H1 (cell line): ENCODE measurements around the gene GJA10. TPM values are rescaled to one million over a fixed set of nuclear protein-coding genes. Genes with fewer than 3 reads are reported as not detected.

Source experiments
- CTCF ChIA-PET: fragments of 300-600 bp; sonication (Branson Sonifier 250); formaldehyde crosslinking; loops from one replicate; lab custom pipeline; 2021; ENCODE audit not compliant: partially characterized antibody; lab: Charles Lee
- POLR2A ChIA-PET: fragments of 300-600 bp; sonication (Branson Sonifier 250); formaldehyde crosslinking; loops from one replicate; lab custom pipeline; 2021; ENCODE audit warnings: inconsistent platforms; ENCODE audit not compliant: partially characterized antibody; lab: Charles Lee
- DNase-seq, 2 experiments: peaks; one replicate each; pipeline versions ENCODE4 v3.0.0 to v3.0.0-alpha.2; 2010 to 2022; ENCODE audit warnings: low spot score in 2 of 2, low read depth in 1 of 2, mixed read lengths in 1 of 2
- FAIRE-seq: peaks from 2 replicates; lab custom pipeline; 2011; peaks lifted over from hg19 to GRCh38; lab: Jason Lieb, UNC
- H2AFZ ChIP-seq: 2 replicates; pipeline ENCODE4 v1.8.1; 2012; ENCODE audit warnings: low read length, inconsistent platforms
- H2AK5ac ChIP-seq: 2 replicates; pipeline ENCODE4 v1.6.1; 2013; ENCODE audit warnings: low read depth, low read length
- H2BK120ac ChIP-seq: replicated peaks from 2 replicates; pipeline ENCODE3; 2013; ENCODE audit warnings: low read depth, low read length, inconsistent platforms
- H2BK12ac ChIP-seq: 2 replicates; pipeline ENCODE4 v1.6.1; 2013; ENCODE audit warnings: low read depth, low read length
- H2BK15ac ChIP-seq: 2 replicates; pipeline ENCODE4 v1.6.1; 2013; ENCODE audit warnings: low read length
- H2BK20ac ChIP-seq: 2 replicates; pipeline ENCODE4 v1.6.1; 2013; ENCODE audit warnings: low read length
- H2BK5ac ChIP-seq: 2 replicates; pipeline ENCODE4 v1.6.1; 2013; ENCODE audit warnings: low read depth, low read length
- H3K14ac ChIP-seq: 2 replicates; pipeline ENCODE4 v1.6.1; 2013; ENCODE audit warnings: inconsistent platforms; ENCODE audit not compliant: insufficient read length
- H3K18ac ChIP-seq: 2 replicates; pipeline ENCODE4 v1.6.1; 2013; ENCODE audit warnings: low read length; ENCODE audit errors: extremely low read depth
- H3K23ac ChIP-seq: 2 replicates; pipeline ENCODE4 v1.6.1; 2013; ENCODE audit warnings: inconsistent platforms; ENCODE audit not compliant: insufficient read length
- H3K23me2 ChIP-seq: 2 replicates; pipeline ENCODE4 v1.6.1; 2013; ENCODE audit warnings: low read depth, low read length
- H3K27ac ChIP-seq: 2 replicates; pipeline ENCODE4 v1.6.1; 2011; ENCODE audit warnings: low read depth, low read length, inconsistent platforms
- H3K27me3 ChIP-seq, 4 experiments: replicated peaks in 1 of 4; 1 replicate in 1 of 4; 2 replicates in 3 of 4; pipeline versions ENCODE4 v1.6.1 to v1.8.1; 2011 to 2013; ENCODE audit warnings: low read length in 3 of 4, mild to moderate bottlenecking in 3 of 4, inconsistent platforms in 2 of 4, mixed read lengths in 2 of 4, moderate library complexity in 1 of 4; ENCODE audit not compliant: control insufficient read depth in 3 of 4, insufficient read depth in 3 of 4; ENCODE audit errors: extremely low read depth in 1 of 4
- H3K36me3 ChIP-seq, 4 experiments: 2 replicates each; pipeline versions ENCODE4 v1.6.1 to v1.8.1; 2011 to 2013; ENCODE audit warnings: mild to moderate bottlenecking in 4 of 4, low read length in 3 of 4, moderate library complexity in 2 of 4, control low read depth in 1 of 4, inconsistent platforms in 1 of 4; ENCODE audit not compliant: insufficient read depth in 4 of 4, control insufficient read depth in 2 of 4
- H3K4ac ChIP-seq: replicated peaks from 2 replicates; pipeline ENCODE3; 2013; ENCODE audit warnings: low read length, low read depth, mixed read lengths, inconsistent platforms; ENCODE audit not compliant: insufficient read length
- H3K4me1 ChIP-seq, 4 experiments: replicated peaks in 1 of 4; 1 replicate in 1 of 4; 2 replicates in 3 of 4; pipeline versions ENCODE4 v1.6.1 to v1.8.1; 2011 to 2013; ENCODE audit warnings: low read length in 3 of 4, inconsistent platforms in 2 of 4, mixed read lengths in 1 of 4; ENCODE audit not compliant: insufficient read depth in 4 of 4, control insufficient read depth in 3 of 4
- H3K4me2 ChIP-seq, 2 experiments: 2 replicates each; pipeline versions ENCODE4 v1.6.1 to v1.8.1; 2011 to 2013; ENCODE audit warnings: low read depth in 2 of 2, low read length in 2 of 2, control low read depth in 1 of 2, inconsistent platforms in 1 of 2, mild to moderate bottlenecking in 1 of 2; ENCODE audit not compliant: insufficient read depth in 1 of 2
- H3K4me3 ChIP-seq, 4 experiments: fragments of 200-600, 300-600 bp in 1 of 4; sonication (generic), shearing (Covaris generic), sonication (Bioruptor Twin) in 1 of 4; 2 replicates each; pipeline versions ENCODE4 v1.5.1 to v1.8.1; 2011 to 2016; ENCODE audit warnings: low read length in 4 of 4, low read depth in 3 of 4, control low read depth in 2 of 4, inconsistent platforms in 2 of 4, mild to moderate bottlenecking in 2 of 4, mixed read lengths in 1 of 4, moderate library complexity in 1 of 4; ENCODE audit not compliant: insufficient read depth in 2 of 4; ENCODE audit errors: extremely low read depth in 1 of 4
- H3K56ac ChIP-seq: replicated peaks from 2 replicates; pipeline ENCODE3; 2013; ENCODE audit warnings: low read depth, mild to moderate bottlenecking, mixed read lengths, low read length, inconsistent platforms; ENCODE audit not compliant: insufficient read length
- H3K79me1 ChIP-seq: 2 replicates; pipeline ENCODE4 v1.6.1; 2013; ENCODE audit warnings: low read depth, low read length, control low read depth
- H3K79me2 ChIP-seq, 2 experiments: 2 replicates each; pipeline versions ENCODE4 v1.6.1 to v1.8.1; 2012 to 2013; ENCODE audit warnings: low read length in 2 of 2, mild to moderate bottlenecking in 2 of 2, inconsistent platforms in 1 of 2; ENCODE audit not compliant: insufficient read depth in 2 of 2, control insufficient read depth in 1 of 2
- H3K9ac ChIP-seq, 4 experiments: replicated peaks in 1 of 4; 1 replicate in 1 of 4; 2 replicates in 3 of 4; pipeline versions ENCODE4 v1.6.1 to v1.8.1; 2011 to 2013; ENCODE audit warnings: low read depth in 3 of 4, low read length in 3 of 4, control low read depth in 2 of 4, mild to moderate bottlenecking in 2 of 4, moderate library complexity in 2 of 4, inconsistent platforms in 1 of 4; ENCODE audit errors: extremely low read depth in 1 of 4
- H3K9me3 ChIP-seq, 2 experiments: 2 replicates each; pipeline versions ENCODE4 v1.6.1 to v1.8.1; 2012 to 2013; ENCODE audit warnings: mild to moderate bottlenecking in 2 of 2, moderate library complexity in 2 of 2, control low read depth in 1 of 2, inconsistent platforms in 1 of 2, low read depth in 1 of 2, low read length in 1 of 2, mixed read lengths in 1 of 2; ENCODE audit not compliant: insufficient read depth in 2 of 2
- H4K20me1 ChIP-seq, 2 experiments: replicated peaks in 1 of 2; 2 replicates each; pipeline versions ENCODE3 to v1.8.1; 2011 to 2013; ENCODE audit warnings: inconsistent platforms in 2 of 2, low read length in 2 of 2, mild to moderate bottlenecking in 1 of 2; ENCODE audit not compliant: insufficient read depth in 2 of 2, control insufficient read depth in 1 of 2
- H4K5ac ChIP-seq: 2 replicates; pipeline ENCODE4 v1.6.1; 2013; ENCODE audit warnings: low read length, low read depth, mixed read lengths, inconsistent platforms; ENCODE audit not compliant: insufficient read length
- H4K8ac ChIP-seq: 2 replicates; pipeline ENCODE4 v1.8.0; 2013; ENCODE audit warnings: mild to moderate bottlenecking, moderate library complexity, low read length, inconsistent platforms; ENCODE audit not compliant: insufficient read depth; ENCODE audit errors: extremely low read depth
- H4K91ac ChIP-seq: replicated peaks from 2 replicates; pipeline ENCODE3; 2013; ENCODE audit warnings: low read length, mixed read lengths, inconsistent platforms; ENCODE audit not compliant: insufficient read length
- EP300 ChIP-seq, 2 experiments: IDR thresholded peaks; 1 replicate in 1 of 2; 2 replicates in 1 of 2; pipeline ENCODE4 v1.6.1; 2011 to 2012; ENCODE audit warnings: low read depth in 2 of 2, low read length in 2 of 2, mild to moderate bottlenecking in 2 of 2, borderline replicate concordance in 1 of 2, inconsistent platforms in 1 of 2, moderate library complexity in 1 of 2
- NRF1 ChIP-seq: IDR thresholded peaks from 2 replicates; pipeline ENCODE4 v1.6.1; 2011; ENCODE audit warnings: mild to moderate bottlenecking, low read depth, low read length, improper control_type of control experiment
- USF2 ChIP-seq: IDR thresholded peaks from 2 replicates; pipeline ENCODE4 v1.6.1; 2011; ENCODE audit warnings: low read length, improper control_type of control experiment
- WGBS, 2 experiments: shearing (Covaris generic) in 1 of 2; methylation state at CpG; one replicate each; pipeline versions ENCODE4 v1.1.6 to v1.1.7; 2013 to 2015; ENCODE audit warnings: low lambda C conversion rate in 2 of 2, mixed read lengths in 2 of 2, inconsistent platforms in 1 of 2, low coverage in 1 of 2, missing lambda C conversion rate in 1 of 2; ENCODE audit not compliant: insufficient replicate concordance in 2 of 2, insufficient coverage in 1 of 2, insufficient read length in 1 of 2; ENCODE audit errors: extremely low coverage in 1 of 2, missing lambda C conversion rate in 1 of 2; 5-methylcytosine and 5-hydroxymethylcytosine counted together
- polyA plus RNA-seq, 7 experiments: library from polyadenylated mRNA; depleted of rRNA in 3 of 7; stranded (reverse) in 5 of 7; unstranded in 2 of 7; fragments of >200 nt in 5 of 7; fragments of 200-250 nt in 2 of 7; gene quantifications; 1 replicate in 5 of 7; 2 replicates in 1 of 7; 4 replicates in 1 of 7; pipeline versions ENCODE4 v1.2.1 to v1.2.3, GENCODE V29; 2011 to 2013; ENCODE audit warnings: missing spikeins in 2 of 7, mixed read lengths in 2 of 7
- total RNA-seq: library from RNA; stranded (reverse); fragmentation: NEBNext Ultra II Directional; extraction: Animal tissue kit (Norgen Biotek cat#: 25700); gene quantifications from 2 replicates; pipeline ENCODE4 v1.2.1, GENCODE V29; 2021

The GJA10 gene
- total and polyA plus RNA-seq, 2 of the 8 experiments (the other 6 are each of a cell fraction or from before 2014, with no cell fraction given) = 0.21 TPM; not detected in 1

GRCh38 chr6:89916136-89916920 lies 22.1 kb downstream of the GJA10 start:
- H3K79me1 ChIP-seq = no peaks in the 10 kb centered on the region
- H4K20me1 ChIP-seq = no peaks in the 10 kb centered on the region
- H2BK12ac ChIP-seq = no peak overlapping the region
- H3K23ac ChIP-seq = no peak overlapping the region
- DNase-seq (no peak), FAIRE-seq (no peak)
- no peak overlapping the region for H4K8ac ChIP-seq
- H2BK5ac ChIP-seq = no peak overlapping the region
- no peaks in the 10 kb centered on the region; the same call in 1 of the 2 replicates for H3K23me2 ChIP-seq
- no peaks in the 10 kb centered on the region for H3K36me3 ChIP-seq
- no peak overlapping the region for H3K27ac ChIP-seq
- H3K4ac ChIP-seq = no peak overlapping the region
- POLR2A ChIA-PET = no interaction called here
- no peak overlapping the region for H2BK120ac ChIP-seq
- H4K5ac ChIP-seq = no peak overlapping the region
- no peaks in the 10 kb centered on the region for H3K79me2 ChIP-seq
- peaks cover 0 to 5% (median under 1%) of the 10 kb centered on the region in 4 experiments; a peak in 1 of 7 replicates for H3K4me1 ChIP-seq
- CTCF ChIA-PET = interaction anchor here (0.7 kb wide), 1 partner anchor 12 kb away, joined by 3 read pairs; no protein-coding TSS in a partner anchor
- no peak for TF ChIP-seq EP300 (IDR thresholded peaks at IDR 0.05; ENCODE audit: borderline replicate concordance in 1 of 2, low read depth in 2 of 2, low read length in 2 of 2)
- no peak for TF ChIP-seq NRF1
- no peak for TF ChIP-seq USF2
- H3K9me3 ChIP-seq = no peaks in the 10 kb centered on the region
- H2BK20ac ChIP-seq = no peak overlapping the region
- WGBS, 2 experiments = 94% methylated on average over 3 of the region's 3 CpGs; no CpG with 5 or more reads in 1 of the 2 experiments
- no peak overlapping the region for H3K18ac ChIP-seq
- H2BK15ac ChIP-seq = no peak overlapping the region
- no peak overlapping the region for H3K56ac ChIP-seq
- no peak overlapping the region for H3K4me3 ChIP-seq
- H4K91ac ChIP-seq = no peak overlapping the region
- no peak overlapping the region for H2AFZ ChIP-seq
- H2AK5ac ChIP-seq = no peak overlapping the region
- no peaks in the 10 kb centered on the region for H3K27me3 ChIP-seq
- H3K14ac ChIP-seq = no peak overlapping the region
- no peak overlapping the region for H3K9ac ChIP-seq
- no peak overlapping the region for H3K4me2 ChIP-seq
